Measurements from ENCODE around the gene PLIN1.

- TF ChIP-seq CTCF (conservative IDR thresholded peaks at IDR 0.05 in 1 of 2, IDR thresholded peaks at IDR 0.05 in 1 of 2; ENCODE audit: extremely low read depth in 1 of 2, insufficient read depth in 1 of 2, low read depth in 1 of 2, low read length in 2 of 2) (no peak), EZH2 (IDR thresholded peaks at IDR 0.05; ENCODE audit: borderline replicate concordance, low read length) (no peak)
These were observed 1.8 kb downstream of the PLIN1 start for GRCh38 chr15:89677381-89677780.
